Measurements from ENCODE around the gene ARID3C.

Gene ARID3C

DNA sequence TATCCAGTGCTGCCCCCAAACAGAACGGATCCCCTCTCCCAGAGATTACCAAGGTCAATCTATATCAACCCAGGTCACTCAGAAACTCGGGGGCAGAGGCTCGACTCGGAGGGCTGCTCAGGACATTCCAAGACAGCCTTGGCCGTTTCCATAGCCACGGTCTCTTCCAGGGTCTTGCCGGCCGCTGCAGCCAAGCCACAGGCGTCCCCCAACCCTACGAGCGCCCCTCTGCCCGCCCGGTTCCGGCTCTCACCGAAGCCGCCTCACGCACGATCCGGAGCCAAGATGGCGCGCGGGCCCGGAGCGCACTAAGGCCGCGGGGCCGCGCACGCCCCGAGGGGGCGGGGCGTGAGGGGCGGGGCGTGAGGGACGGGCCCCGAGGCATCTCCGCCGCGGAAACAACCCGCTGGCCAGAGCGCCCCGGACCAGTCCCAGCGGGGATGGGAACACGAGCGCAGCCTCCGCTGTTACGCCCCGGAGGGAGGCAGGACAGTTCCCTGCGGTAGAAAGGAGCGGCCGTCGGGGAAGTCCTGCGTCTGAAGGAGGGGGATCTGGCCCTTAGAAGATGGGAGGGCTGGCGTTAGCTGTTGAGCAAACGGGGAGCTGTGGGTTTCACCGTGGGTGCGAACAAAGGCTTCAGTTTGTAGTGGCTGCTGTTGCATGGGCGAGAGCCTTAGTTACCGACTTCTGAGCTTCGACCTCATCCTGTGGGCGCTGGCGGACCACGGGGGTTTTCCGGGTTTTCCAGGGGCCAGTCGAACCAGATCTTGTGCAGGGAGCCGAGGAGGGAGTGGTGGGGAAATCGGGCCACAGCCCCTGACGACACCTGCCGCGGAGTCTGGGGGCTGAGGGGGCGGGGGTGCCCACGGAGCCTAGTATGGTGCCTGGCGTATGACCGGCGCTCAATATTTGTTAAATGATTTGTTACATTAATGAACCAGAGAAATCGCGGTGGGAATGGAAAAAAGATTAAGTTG is 16.8 kb downstream of the ARID3C start, which contains the start of gene RPP25L:
RPP25L (minus strand) TSS at position 287 of the 977 bp plus-strand sequence. CDS start 801 bp downstream, outside the sequence.
- H3K27ac ChIP-seq = peak within 1 kb of the TSS; percentile 88
- TF ChIP-seq, protein P1, sequence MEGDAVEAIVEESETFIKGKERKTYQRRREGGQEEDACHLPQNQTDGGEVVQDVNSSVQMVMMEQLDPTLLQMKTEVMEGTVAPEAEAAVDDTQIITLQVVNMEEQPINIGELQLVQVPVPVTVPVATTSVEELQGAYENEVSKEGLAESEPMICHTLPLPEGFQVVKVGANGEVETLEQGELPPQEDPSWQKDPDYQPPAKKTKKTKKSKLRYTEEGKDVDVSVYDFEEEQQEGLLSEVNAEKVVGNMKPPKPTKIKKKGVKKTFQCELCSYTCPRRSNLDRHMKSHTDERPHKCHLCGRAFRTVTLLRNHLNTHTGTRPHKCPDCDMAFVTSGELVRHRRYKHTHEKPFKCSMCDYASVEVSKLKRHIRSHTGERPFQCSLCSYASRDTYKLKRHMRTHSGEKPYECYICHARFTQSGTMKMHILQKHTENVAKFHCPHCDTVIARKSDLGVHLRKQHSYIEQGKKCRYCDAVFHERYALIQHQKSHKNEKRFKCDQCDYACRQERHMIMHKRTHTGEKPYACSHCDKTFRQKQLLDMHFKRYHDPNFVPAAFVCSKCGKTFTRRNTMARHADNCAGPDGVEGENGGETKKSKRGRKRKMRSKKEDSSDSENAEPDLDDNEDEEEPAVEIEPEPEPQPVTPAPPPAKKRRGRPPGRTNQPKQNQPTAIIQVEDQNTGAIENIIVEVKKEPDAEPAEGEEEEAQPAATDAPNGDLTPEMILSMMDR (IDR thresholded peaks at IDR 0.05) = no peak
- TF ChIP-seq ZFX (IDR thresholded peaks at IDR 0.05; ENCODE audit: borderline replicate concordance) = no peak

DNA sequence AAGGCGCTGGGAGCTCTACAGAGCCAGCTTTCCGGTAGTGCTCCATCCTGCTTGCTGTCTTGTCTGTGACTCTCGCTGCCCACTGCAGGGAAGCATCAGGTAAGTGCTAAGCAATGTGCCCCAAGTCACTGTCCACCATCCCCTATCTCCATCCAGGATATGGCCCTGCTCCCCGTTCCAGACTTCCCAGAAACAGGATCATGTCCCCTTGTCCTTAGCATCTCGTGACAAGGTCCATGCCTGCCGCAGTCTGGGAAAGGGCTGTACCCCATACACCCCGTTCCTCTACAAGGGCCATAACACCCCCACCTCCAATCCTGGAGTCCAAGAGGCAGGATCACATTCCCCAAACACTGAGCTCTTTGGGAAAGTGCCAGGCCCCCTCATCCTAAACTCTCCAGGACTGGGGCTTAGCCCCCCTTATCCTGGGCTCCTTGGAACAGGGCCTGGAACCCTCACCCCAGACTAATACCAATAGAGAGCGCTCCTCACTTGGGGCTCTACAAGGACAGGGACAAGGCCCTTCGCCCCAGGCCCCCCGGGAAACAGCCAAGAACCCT is 17.5 kb downstream of the ARID3C start:
- TF ChIP-seq ZFX (IDR thresholded peaks at IDR 0.05; ENCODE audit: borderline replicate concordance) = no peak
- TF ChIP-seq, protein P1 (IDR thresholded peaks at IDR 0.05) = no peak
- H3K27ac ChIP-seq = peak overlapping the region; percentile 88

DNA sequence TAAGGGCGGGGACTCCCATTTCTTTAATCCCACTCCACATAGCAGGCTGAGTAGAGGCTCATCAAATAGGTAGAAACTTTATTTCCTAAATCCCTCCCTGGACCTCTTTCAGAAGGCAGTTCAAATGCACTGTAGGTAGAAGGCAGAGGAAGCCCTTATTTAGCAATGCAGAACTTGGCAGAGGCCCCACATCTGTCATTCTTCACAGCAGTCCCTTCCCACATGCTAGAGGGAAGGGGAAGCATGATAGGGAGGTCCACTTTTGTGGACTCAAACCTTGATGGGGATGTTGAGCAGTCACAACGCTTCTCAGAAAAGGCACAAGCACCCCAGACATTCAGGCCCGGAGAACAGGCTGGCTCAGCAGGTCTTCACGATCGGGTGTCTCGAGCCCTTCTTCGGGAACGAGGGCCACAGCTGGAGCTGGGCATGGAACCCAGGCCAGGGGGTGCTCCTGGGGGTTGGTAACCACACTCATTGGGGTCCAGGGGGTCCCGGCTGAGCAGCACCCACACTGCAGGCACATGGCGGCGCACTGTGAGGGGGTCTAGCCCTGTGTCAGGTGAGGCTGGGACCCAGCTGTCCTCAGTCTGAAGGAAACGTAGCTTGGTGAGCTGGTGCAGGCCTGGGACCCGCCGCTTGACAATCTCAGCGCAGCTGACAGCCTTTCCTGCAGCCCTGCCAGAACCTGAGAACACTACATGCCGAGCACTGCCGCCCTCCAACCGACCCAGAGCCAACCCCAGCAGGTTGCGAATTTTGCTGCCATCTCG is 18.2 kb downstream of the ARID3C start:
- no peak for TF ChIP-seq ZFX (IDR thresholded peaks at IDR 0.05; ENCODE audit: borderline replicate concordance)
- TF ChIP-seq, protein P1 (IDR thresholded peaks at IDR 0.05) = no peak
- H3K27ac ChIP-seq = peak overlapping the region; percentile 88

DNA sequence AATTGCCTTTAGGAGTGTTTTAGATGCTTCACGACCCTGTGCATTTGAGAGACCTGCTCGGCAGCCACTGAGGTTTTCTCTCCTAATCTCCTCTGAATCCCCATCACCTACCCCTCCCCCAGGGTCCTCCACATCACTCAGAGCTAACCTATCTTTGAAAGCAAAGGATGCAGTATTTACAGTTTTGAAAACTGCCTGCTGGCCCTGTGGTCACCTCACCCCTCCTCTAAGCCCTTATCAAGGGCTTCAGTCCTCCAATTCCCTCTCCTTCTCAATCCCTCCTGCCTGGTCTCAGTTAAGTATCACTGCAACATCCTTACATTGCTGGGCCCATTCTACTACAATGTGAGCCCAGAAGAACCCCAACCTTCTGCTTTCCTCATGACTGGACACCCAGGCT is 21.5 kb downstream of the ARID3C start:
- TF ChIP-seq, protein P1 (IDR thresholded peaks at IDR 0.05) = no peak
- TF ChIP-seq ZFX (IDR thresholded peaks at IDR 0.05; ENCODE audit: borderline replicate concordance) = no peak

DNA sequence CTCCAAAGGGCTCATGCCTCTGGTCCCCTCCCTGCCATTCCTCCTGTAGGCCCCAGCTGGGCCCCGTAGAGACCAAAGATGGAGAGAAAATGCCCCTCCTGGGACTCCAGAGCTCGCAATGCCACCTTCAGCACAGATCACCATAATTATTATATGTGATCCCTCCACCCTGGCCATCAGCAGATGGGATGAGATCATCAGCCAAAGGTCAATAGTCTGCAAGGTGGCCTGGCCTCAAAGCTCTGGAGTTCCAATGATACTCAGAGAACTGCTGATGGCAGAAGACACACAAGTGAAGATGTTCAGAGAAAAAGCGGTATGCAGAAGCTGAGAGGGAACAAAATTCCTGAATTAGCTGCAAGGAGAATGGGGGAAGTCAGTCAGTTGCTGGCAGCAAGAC is 22.0 kb downstream of the ARID3C start:
- TF ChIP-seq, protein P1 (IDR thresholded peaks at IDR 0.05) = no peak
- no peak for TF ChIP-seq ZFX (IDR thresholded peaks at IDR 0.05; ENCODE audit: borderline replicate concordance)
- H3K27ac ChIP-seq = no peak overlapping the region

More for the DNA sequence above, 21.5 kb downstream of the ARID3C start:
- H3K27ac ChIP-seq = no peak overlapping the region

DNA sequence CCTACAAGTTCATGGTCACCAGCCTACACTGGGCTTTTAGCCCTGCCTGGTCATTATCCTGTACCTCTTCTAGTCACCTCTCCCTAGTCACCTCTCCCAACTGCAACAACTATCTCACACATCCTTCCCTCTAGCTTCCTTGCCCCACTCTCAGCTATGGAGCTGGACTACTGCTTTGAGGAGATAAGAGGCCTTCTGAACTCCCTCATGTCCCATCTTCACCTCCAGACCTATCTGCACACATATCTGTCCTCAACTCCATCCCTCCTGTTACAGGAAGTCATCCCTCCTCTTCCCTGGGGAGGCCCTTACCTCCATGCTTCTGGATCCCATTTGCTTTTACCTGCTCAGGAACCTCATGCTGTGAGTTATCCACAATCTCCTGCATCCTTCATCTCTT is 22.7 kb downstream of the ARID3C start:
- TF ChIP-seq ZFX (IDR thresholded peaks at IDR 0.05; ENCODE audit: borderline replicate concordance) = no peak
- TF ChIP-seq, protein P1 (IDR thresholded peaks at IDR 0.05) = no peak
- no peak overlapping the region for H3K27ac ChIP-seq

Data from 22Rv1 (cell line).